Bronchial epithelial cell (primary cell): ENCODE results near the gene HCFC2. TPM values are rescaled to one million over a fixed set of nuclear protein-coding genes. Genes with fewer than 3 reads are reported as not detected.
A peak's percentile ranks its signal among the peaks of the same experiment; 100 is the strongest.

Experiments
- DNase-seq: peaks from one replicate; pipeline ENCODE4 v3.0.0-alpha.2; 2010; ENCODE audit warnings: low read depth
- FAIRE-seq: peaks from 2 replicates; lab custom pipeline; 2011; peaks lifted over from hg19 to GRCh38; lab: Jason Lieb, UNC
- H3K27me3 ChIP-seq: 2 replicates; pipeline ENCODE4 v1.5.1; 2011; ENCODE audit warnings: low read length; ENCODE audit not compliant: control insufficient read depth, insufficient read depth
- H3K36me3 ChIP-seq: 2 replicates; pipeline ENCODE4 v1.5.1; 2011; ENCODE audit warnings: low read length; ENCODE audit not compliant: control insufficient read depth, insufficient read depth
- H3K4me3 ChIP-seq: 2 replicates; pipeline ENCODE4 v1.5.1; 2011; ENCODE audit warnings: mild to moderate bottlenecking, low read depth, low read length, control low read depth
- CTCF ChIP-seq: IDR thresholded peaks from 2 replicates; pipeline ENCODE4 v1.5.1; 2011; ENCODE audit warnings: mild to moderate bottlenecking, moderate library complexity, low read length, control low read depth, inconsistent platforms; ENCODE audit not compliant: insufficient read depth, severe bottlenecking
- total RNA-seq: library from RNA; depleted of rRNA; stranded (reverse); fragments of >200 nt; gene quantifications from 2 replicates; pipeline ENCODE4 v1.2.1, GENCODE V29; 2014

The HCFC2 gene
- total RNA-seq, 1 donor from 2014 or later = 7.6 TPM

GRCh38 chr12:104095289-104095688 is 31.0 kb downstream of the HCFC2 start:
- no peak for DNase-seq
- TF ChIP-seq CTCF = no peak
- no peaks in the 10 kb centered on the region for H3K27me3 ChIP-seq
- FAIRE-seq = no peak
- no peak overlapping the region for H3K4me3 ChIP-seq
- no peaks in the 10 kb centered on the region for H3K36me3 ChIP-seq

GRCh38 chr12:104097954-104098353 is 33.6 kb downstream of the HCFC2 start:
- no peak for TF ChIP-seq CTCF
- FAIRE-seq = no peak

GRCh38 chr12:104105461-104105860 is 41.1 kb downstream of the HCFC2 start:
- no peak for DNase-seq
- TF ChIP-seq CTCF = no peak
- FAIRE-seq = no peak
- Histone ChIP-seq H3K36me3 (no peaks in the 10 kb centered on the region), H3K27me3 (no peaks in the 10 kb centered on the region), H3K4me3 (no peak overlapping the region)

More at GRCh38 chr12:104097954-104098353, 33.6 kb downstream of the HCFC2 start:
- no peak for DNase-seq
- H3K27me3 ChIP-seq = no peaks in the 10 kb centered on the region
- no peaks in the 10 kb centered on the region for H3K36me3 ChIP-seq
- no peak overlapping the region for H3K4me3 ChIP-seq

GRCh38 chr12:104106965-104107364 is 42.6 kb downstream of the HCFC2 start:
- Histone ChIP-seq H3K36me3 (no peaks in the 10 kb centered on the region), H3K4me3 (no peak overlapping the region), H3K27me3 (no peaks in the 10 kb centered on the region)
- no peak for TF ChIP-seq CTCF
- no peak for DNase-seq
- no peak for FAIRE-seq

- no peak for FAIRE-seq
- peak; percentile 78 for DNase-seq
- H3K4me3 ChIP-seq = no peak overlapping the region
- H3K36me3 ChIP-seq = no peaks in the 10 kb centered on the region
- peak; percentile 80 for TF ChIP-seq CTCF
- H3K27me3 ChIP-seq = no peaks in the 10 kb centered on the region
Measured at GRCh38 chr12:104108755-104109445, 44.6 kb downstream of the HCFC2 start.
